ENCODE measurements around the gene FOLR2.
"Not testable (repeated sequence)": the region's sequence is repeated elsewhere in the genome, so short reads cannot be mapped to it uniquely, and the experiment has no call there.

GRCh38 chr11:72172043-72172442 lies 44.6 kb upstream of the FOLR2 start:
- TF ChIP-seq CTCF (IDR thresholded peaks at IDR 0.05 in 4 of 5, conservative IDR thresholded peaks at IDR 0.05 in 1 of 5); POLR2A (IDR thresholded peaks at IDR 0.05): not testable (repeated sequence)

All from gastrocnemius medialis (tissue), 4 donors.